ENCODE measurements around the gene AP3B1.
"Not testable (repeated sequence)": the region's sequence is repeated elsewhere in the genome, so short reads cannot be mapped to it uniquely, and the experiment has no call there.

The AP3B1 gene

DNA sequence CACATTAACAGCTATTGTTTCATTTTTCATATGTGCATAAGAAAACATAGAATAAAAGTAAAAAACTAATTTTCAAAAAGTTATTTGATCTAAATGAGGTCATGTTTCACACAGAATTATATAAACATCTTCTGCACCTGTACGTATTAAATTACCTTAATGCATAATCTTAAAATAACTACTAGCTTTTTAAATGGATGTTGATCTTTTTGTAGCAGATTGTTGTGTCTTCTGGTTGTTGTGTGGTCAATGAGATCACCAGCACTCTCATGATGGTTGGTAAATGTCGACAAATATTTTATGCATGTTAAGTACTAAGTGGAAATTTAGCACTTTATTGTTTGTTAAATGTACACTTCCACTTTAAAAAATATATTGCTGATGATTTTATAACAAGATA is 162.0 kb downstream of the AP3B1 start:
- DNase-seq, result no peak

GRCh38 chr5:78129597-78129996 is 164.9 kb downstream of the AP3B1 start:
- no peak for DNase-seq

- no peak for DNase-seq
These were observed 166.6 kb downstream of the AP3B1 start for GRCh38 chr5:78127875-78128274.

GRCh38 chr5:78126536-78126935 is 168.0 kb downstream of the AP3B1 start:
- DNase-seq, result no peak

DNA sequence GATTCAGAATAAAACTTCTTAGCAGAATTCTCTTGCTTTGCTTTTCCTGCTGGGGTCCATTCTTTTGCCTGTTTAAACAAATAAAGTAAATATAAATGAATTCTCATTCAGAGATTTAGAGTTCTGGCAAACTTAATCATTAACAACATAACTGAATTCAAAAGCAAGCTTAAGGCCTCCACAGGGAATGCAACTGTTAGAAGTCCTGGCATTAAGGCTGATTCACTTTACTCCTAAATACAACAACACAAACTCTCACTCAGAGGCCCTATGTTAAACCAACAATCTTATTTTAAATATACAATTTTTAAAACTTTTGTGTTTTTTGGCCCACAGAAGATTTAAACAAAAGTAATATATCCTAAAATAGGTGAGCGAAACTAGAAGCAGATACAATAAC is 178.3 kb downstream of the AP3B1 start:
- no peak for DNase-seq

GRCh38 chr5:78113689-78114264 is 180.7 kb downstream of the AP3B1 start:
- DNase-seq, result no peak

GRCh38 chr5:78112931-78113330 is 181.6 kb downstream of the AP3B1 start:
- DNase-seq, result no peak

DNA sequence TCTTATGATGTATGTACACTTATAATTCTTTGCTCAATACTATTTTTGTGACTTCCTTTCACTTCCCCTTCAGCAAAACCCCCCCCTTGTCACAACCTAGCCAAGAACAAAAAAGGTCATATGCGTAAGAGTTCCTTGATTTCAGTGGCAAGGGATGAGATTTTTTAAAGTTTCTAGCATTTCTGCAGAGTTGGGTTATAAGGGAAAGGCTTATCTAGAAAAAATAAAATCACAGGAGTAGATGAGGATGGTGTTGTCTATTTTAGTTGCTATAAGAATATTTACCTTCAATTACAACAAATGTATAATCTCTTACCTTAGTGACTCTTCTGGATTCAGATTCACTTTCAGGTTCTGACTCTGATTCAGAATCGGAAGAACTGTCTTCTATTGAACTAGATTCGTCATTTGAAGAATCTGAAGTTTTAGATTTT is 184.6 kb downstream of the AP3B1 start:
- DNase-seq, result no peak

- no peak for DNase-seq
These were observed 185.9 kb downstream of the AP3B1 start for GRCh38 chr5:78108564-78108963.

DNA sequence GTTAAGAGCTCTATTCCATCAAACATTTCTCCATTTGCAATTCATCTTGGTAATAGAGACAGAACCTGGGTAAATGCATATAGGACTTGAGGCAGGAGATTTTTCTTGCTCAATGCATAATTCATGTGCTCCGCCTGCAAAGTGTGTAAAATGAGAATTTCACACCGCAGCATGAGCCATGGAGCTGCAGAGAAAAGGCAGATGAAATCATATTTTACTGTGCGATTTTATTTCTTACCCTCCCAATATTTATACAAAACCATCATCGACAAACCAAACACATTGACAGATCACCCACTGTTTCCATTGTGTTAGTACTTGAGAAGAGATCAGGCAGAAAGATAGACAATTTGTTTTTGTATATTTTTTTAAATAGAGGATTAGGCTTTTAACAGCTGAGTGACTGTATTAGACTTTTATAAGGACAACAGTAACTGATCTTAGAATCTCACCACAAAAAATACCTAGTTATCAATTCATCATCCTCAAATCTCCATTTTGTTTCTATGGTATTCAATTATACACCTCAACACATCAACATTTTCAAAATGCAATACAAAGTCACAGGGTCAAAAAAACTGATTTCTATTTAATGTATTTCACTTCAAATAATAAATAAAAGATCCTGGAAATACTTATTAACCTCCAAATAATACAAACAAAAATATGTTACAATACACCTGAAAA is 191.1 kb downstream of the AP3B1 start:
- no peak for DNase-seq

GRCh38 chr5:78102500-78102899 is 192.0 kb downstream of the AP3B1 start:
- no peak for DNase-seq

DNA sequence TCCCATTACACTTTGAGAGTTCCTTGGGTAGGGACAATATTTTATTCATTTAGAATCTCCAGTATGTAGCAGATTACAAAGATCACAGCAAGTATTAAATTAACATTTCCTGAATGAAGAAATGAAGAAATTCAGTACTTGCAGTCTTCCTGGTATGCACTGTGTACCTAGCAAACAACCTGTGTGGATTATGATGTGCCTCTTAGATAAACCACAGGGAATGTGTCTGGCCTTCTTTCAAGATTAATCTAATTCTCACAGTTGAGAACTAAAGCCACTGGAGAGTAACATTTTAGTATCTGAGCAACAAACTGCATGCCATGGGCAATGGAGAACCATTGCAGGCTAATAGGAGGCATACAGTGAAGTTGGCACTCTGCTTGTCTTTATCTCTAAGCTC is 199.4 kb downstream of the AP3B1 start:
- DNase-seq, result no peak

GRCh38 chr5:78090002-78090401 is 204.5 kb downstream of the AP3B1 start:
- DNase-seq, result no peak

DNA sequence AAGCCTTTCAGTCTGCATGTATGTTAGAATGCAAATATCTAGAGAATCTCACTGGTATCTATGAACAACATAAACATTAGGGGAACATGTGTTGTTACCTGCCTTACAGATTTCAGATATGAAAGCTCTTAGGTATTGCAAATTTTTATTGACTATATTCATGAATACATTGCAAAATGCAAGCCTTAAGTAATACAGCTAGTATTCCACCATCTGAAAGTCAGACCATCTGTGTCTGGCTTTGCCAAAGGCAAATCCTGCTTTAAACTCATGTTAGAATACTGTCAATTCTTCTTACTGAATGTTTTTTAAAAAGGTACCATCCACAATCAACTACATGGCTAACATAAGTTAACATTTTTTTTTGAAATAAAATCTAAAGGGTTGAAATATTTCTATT is 215.6 kb downstream of the AP3B1 start:
- DNase-seq, result no peak

GRCh38 chr5:78077369-78078068 is 217.0 kb downstream of the AP3B1 start:
- DNase-seq, result no peak

GRCh38 chr5:78076351-78076750 is 218.1 kb downstream of the AP3B1 start:
- DNase-seq, result no peak

GRCh38 chr5:78075301-78075700 is 219.2 kb downstream of the AP3B1 start:
- DNase-seq, result no peak

DNA sequence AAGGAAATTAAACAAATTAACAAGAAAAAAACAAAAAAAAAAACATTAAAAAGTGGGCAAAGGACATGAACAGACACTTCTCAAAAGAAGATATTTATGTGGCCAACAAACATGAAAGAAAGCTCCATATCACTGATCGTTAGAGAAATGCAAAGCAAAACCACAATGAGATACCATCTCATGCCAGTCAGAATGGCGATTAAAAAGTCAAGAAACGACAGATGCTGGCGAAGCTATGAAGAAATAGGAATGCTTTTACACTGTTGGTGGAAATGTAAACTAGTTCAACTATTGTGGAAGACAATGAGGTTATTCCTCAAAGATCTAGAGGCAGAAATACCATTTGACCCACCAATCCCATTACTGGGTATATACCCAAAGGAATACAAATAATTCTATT is 223.8 kb downstream of the AP3B1 start:
- not testable (repeated sequence) for DNase-seq

- not testable (repeated sequence) for DNase-seq
These were observed 226.9 kb downstream of the AP3B1 start for GRCh38 chr5:78067581-78067980.

- DNase-seq, result not testable (repeated sequence)
These were observed 227.8 kb downstream of the AP3B1 start for GRCh38 chr5:78066722-78067121.

DNA sequence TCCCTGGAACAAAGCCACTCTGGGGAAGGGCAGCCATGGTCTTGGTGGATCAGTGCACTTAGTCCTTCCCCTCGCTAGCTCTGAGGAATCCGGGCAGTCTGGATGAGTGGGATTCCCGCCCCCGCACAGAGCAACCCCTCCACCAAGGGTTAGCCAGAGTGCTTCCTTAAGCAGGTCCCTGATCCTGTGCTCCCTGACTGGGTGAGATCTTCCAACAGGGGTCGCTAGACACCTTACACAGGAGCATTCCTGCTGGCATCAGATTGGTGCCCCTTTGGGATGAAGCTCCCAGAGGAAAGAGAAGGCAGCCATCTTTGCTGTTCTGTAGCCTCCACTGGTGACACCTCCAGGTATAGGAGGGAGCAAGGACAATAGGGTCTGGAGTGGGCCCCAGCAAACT is 228.8 kb downstream of the AP3B1 start:
- no peak for DNase-seq

DNA sequence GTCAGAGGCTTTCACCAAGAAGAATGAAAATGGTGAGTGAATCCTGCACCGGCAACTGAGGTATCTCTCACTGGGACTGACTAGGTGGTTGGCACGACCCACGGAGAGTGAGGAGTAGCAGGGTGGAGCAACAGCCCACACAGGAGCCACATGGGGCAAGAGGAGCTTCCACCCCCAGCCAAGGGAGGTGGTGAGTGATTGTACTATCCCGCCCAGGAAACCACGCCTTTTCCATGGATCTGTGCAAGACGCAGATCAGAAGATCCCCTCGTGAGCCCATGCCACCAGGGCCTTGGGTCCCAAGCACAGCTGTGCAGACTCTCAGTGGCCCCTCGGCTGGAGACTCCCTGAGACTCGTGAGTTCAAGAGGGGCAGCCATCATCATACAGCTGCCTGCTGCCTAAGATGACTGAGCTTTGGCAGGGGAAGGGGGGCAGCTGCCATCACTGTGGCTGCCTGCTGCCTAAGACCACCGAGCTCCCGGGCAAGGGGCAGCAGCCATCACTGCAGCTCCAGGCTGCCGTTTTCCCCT is 229.5 kb downstream of the AP3B1 start:
- DNase-seq, result no peak

DNA sequence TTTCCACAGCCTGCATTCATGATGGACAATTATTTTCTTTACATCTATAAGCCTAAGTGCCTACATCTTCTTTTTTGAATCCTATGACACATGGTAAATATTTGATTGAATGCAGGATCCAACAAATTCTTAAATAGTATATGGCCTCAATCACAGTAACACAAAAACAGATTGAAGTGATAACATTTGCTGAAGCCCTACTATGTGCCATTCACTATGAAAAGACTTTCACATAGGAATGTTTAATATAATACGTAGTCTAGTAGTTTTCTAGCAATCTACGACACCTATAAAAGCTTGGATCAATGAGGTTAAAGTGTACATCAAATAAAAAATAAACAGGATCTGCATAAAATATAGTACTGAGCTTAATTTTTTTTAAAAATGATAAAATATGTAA is 231.0 kb downstream of the AP3B1 start:
- no peak for DNase-seq

DNA sequence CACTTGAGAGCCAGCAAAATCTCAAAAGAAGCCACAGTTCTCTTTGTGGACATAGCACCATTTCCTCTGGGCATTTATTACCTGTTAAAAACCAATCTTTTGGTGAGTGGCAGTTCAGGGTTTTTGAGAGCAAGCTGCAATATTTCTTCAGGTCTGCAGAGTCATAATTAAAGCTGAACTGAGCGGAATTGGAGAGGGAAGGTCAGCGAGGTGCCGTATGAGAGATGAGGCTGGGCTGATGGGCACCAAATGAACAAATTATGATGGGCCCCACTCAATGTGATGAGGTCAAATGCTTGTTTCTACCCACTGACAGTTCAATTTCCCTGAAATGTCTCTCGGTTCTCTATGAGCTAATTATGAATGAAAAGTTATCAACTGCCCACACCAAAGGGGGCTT is 231.9 kb downstream of the AP3B1 start:
- DNase-seq, result no peak

All from CD4-positive, alpha-beta T cell treated with Interleukin-17A for 1 hour (primary cell).